Mucosa of stomach (tissue), 1 donor: Measurements from ENCODE around the gene TERC.

Source experiments
- H3K27me3 ChIP-seq: one replicate; pipeline ENCODE4 v1.7.0; 2013; ENCODE audit warnings: mild to moderate bottlenecking, low read length; ENCODE audit not compliant: control insufficient read depth, insufficient read depth
- H3K36me3 ChIP-seq: one replicate; pipeline ENCODE4 v1.7.0; 2013; ENCODE audit warnings: low read length; ENCODE audit not compliant: control insufficient read depth, insufficient read depth
- H3K4me1 ChIP-seq: one replicate; pipeline ENCODE4 v1.7.0; 2013; ENCODE audit warnings: mild to moderate bottlenecking, low read length; ENCODE audit not compliant: control insufficient read depth, insufficient read depth
- H3K4me3 ChIP-seq: one replicate; pipeline ENCODE4 v1.7.0; 2013; ENCODE audit warnings: low read length
- H3K9ac ChIP-seq: one replicate; pipeline ENCODE4 v1.7.0; 2013; ENCODE audit warnings: mild to moderate bottlenecking, low read length, moderate library complexity
- H3K9me3 ChIP-seq: one replicate; pipeline ENCODE4 v1.7.0; 2013; ENCODE audit warnings: mild to moderate bottlenecking, low read length, moderate library complexity; ENCODE audit not compliant: control insufficient read depth
- donor health status: Pancreatic carcinoma.

TERC gene

GRCh38 chr3:169787791-169788190 is 22.9 kb upstream of the TERC start:
- no peak overlapping the region for H3K9ac ChIP-seq
- H3K4me1 ChIP-seq = no peaks in the 10 kb centered on the region
- no peaks in the 10 kb centered on the region for H3K9me3 ChIP-seq
- no peaks in the 10 kb centered on the region for H3K27me3 ChIP-seq
- no peaks in the 10 kb centered on the region for H3K36me3 ChIP-seq
- no peak overlapping the region for H3K4me3 ChIP-seq

- no peaks in the 10 kb centered on the region for H3K36me3 ChIP-seq
Measured at GRCh38 chr3:169787120-169787519, 22.3 kb upstream of the TERC start.

GRCh38 chr3:169781209-169781855 is 16.5 kb upstream of the TERC start:
- H3K9me3 ChIP-seq = no peaks in the 10 kb centered on the region
- no peak overlapping the region for H3K9ac ChIP-seq
- H3K4me1 ChIP-seq = peaks cover 7% of the 10 kb centered on the region
- peaks cover 9% of the 10 kb centered on the region for H3K36me3 ChIP-seq
- no peaks in the 10 kb centered on the region for H3K27me3 ChIP-seq
- no peak overlapping the region for H3K4me3 ChIP-seq

More at GRCh38 chr3:169787120-169787519, 22.3 kb upstream of the TERC start:
- Histone ChIP-seq H3K27me3 (no peaks in the 10 kb centered on the region), H3K9me3 (no peaks in the 10 kb centered on the region), H3K9ac (no peak overlapping the region), H3K4me3 (no peak overlapping the region), H3K4me1 (no peaks in the 10 kb centered on the region)

GRCh38 chr3:169780742-169781141 is 15.9 kb upstream of the TERC start:
- Histone ChIP-seq H3K27me3 (no peaks in the 10 kb centered on the region), H3K9ac (no peak overlapping the region), H3K9me3 (no peaks in the 10 kb centered on the region), H3K4me1 (peaks cover 7% of the 10 kb centered on the region), H3K36me3 (peaks cover 9% of the 10 kb centered on the region), H3K4me3 (no peak overlapping the region)

- H3K4me3 ChIP-seq = no peak overlapping the region
- H3K9ac ChIP-seq = no peak overlapping the region
- H3K4me1 ChIP-seq = peaks cover 24% of the 10 kb centered on the region
- no peaks in the 10 kb centered on the region for H3K27me3 ChIP-seq
- peaks cover 9% of the 10 kb centered on the region for H3K36me3 ChIP-seq
- H3K9me3 ChIP-seq = no peaks in the 10 kb centered on the region
Measured at GRCh38 chr3:169777822-169778221, 13.0 kb upstream of the TERC start.

- no peaks in the 10 kb centered on the region for H3K9me3 ChIP-seq
- H3K4me3 ChIP-seq = peak overlapping the region; percentile 81
- peaks cover 24% of the 10 kb centered on the region for H3K4me1 ChIP-seq
- H3K9ac ChIP-seq = peak overlapping the region; percentile 98
- H3K27me3 ChIP-seq = no peaks in the 10 kb centered on the region
- peaks cover 7% of the 10 kb centered on the region for H3K36me3 ChIP-seq
Measured at GRCh38 chr3:169774186-169774585, 9.3 kb upstream of the TERC start.

- Histone ChIP-seq H3K9ac (peak within 1 kb of the TSS; percentile 98), H3K9me3 (no peaks in the 10 kb centered on the region), H3K36me3 (no peaks in the 10 kb centered on the region), H3K4me1 (peaks cover 24% of the 10 kb centered on the region), H3K4me3 (peak within 1 kb of the TSS; percentile 81), H3K27me3 (no peaks in the 10 kb centered on the region)
Measured at GRCh38 chr3:169772897-169773816, 8.3 kb upstream of the TERC start, which contains the start of gene MYNN. Gene MYNN, plus strand, starts transcription at chr3:169773396. Its CDS starts 900 bp downstream, at chr3:169774296.

- H3K27me3 ChIP-seq = no peaks in the 10 kb centered on the region
- H3K9me3 ChIP-seq = no peaks in the 10 kb centered on the region
- peak overlapping the region; percentile 98 for H3K9ac ChIP-seq
- H3K36me3 ChIP-seq = no peaks in the 10 kb centered on the region
- H3K4me1 ChIP-seq = peaks cover 17% of the 10 kb centered on the region
- H3K4me3 ChIP-seq = peak overlapping the region; percentile 81
Measured at GRCh38 chr3:169772305-169772896, 7.5 kb upstream of the TERC start.

- H3K4me1 ChIP-seq = peaks cover 17% of the 10 kb centered on the region
- no peaks in the 10 kb centered on the region for H3K36me3 ChIP-seq
- H3K9me3 ChIP-seq = no peaks in the 10 kb centered on the region
- no peaks in the 10 kb centered on the region for H3K27me3 ChIP-seq
- H3K9ac ChIP-seq = peak overlapping the region; percentile 98
- H3K4me3 ChIP-seq = peak overlapping the region; percentile 81
Measured at GRCh38 chr3:169771497-169772304, 6.8 kb upstream of the TERC start.

GRCh38 chr3:169769287-169770181 is 4.7 kb upstream of the TERC start, which contains the start of gene ACTRT3:
Gene ACTRT3, minus strand, starts transcription at chr3:169769561. Its CDS starts 41 bp downstream, at chr3:169769520.
- H3K4me3 ChIP-seq = peak within 1 kb of the TSS; percentile 89
- H3K36me3 ChIP-seq = no peaks in the 10 kb centered on the region
- peak within 1 kb of the TSS; percentile 93 for H3K9ac ChIP-seq
- peaks cover 8% of the 10 kb centered on the region for H3K4me1 ChIP-seq
- H3K9me3 ChIP-seq = no peaks in the 10 kb centered on the region
- no peaks in the 10 kb centered on the region for H3K27me3 ChIP-seq
